Gastroesophageal sphincter (tissue), 3 donors: ENCODE results near the gene GMDS.

Experiments used
- CTCF ChIP-seq, 4 experiments: fragments of 200-600 bp in 2 of 4; fragments of 450-650 bp in 2 of 4; sonication (generic) in 1 of 4; IDR thresholded peaks; one replicate each; pipeline ENCODE4 v1.5.1; 2017 to 2019; ENCODE audit warnings: antibody characterized with exemption in 4 of 4, mild to moderate bottlenecking in 2 of 4, moderate library complexity in 2 of 4
- POLR2A ChIP-seq, 2 donors: fragments of 450-650 bp; IDR thresholded peaks; one replicate each; pipeline ENCODE4 v1.6.1; 2017; ENCODE audit warnings: antibody characterized with exemption in 2 of 2, mild to moderate bottlenecking in 2 of 2, moderate library complexity in 1 of 2

- TF ChIP-seq CTCF (IDR thresholded peaks at IDR 0.05) (no peak), POLR2A (IDR thresholded peaks at IDR 0.05) (no peak)
Observed at GRCh38 chr6:1663511-1663910, 581.9 kb downstream of the GMDS start.
